ENCODE measurements around the gene MEX3A. TPM values are rescaled to one million over a fixed set of nuclear protein-coding genes. Genes with fewer than 3 reads are reported as not detected.

MEX3A gene
- total RNA-seq, 6 experiments from 2014 or later: 1.4 to 3.1 (median 2.2) TPM

- peak overlapping the region; percentile 99 for H3K27ac Mint-ChIP-seq
- TF ChIP-seq, protein P1, sequence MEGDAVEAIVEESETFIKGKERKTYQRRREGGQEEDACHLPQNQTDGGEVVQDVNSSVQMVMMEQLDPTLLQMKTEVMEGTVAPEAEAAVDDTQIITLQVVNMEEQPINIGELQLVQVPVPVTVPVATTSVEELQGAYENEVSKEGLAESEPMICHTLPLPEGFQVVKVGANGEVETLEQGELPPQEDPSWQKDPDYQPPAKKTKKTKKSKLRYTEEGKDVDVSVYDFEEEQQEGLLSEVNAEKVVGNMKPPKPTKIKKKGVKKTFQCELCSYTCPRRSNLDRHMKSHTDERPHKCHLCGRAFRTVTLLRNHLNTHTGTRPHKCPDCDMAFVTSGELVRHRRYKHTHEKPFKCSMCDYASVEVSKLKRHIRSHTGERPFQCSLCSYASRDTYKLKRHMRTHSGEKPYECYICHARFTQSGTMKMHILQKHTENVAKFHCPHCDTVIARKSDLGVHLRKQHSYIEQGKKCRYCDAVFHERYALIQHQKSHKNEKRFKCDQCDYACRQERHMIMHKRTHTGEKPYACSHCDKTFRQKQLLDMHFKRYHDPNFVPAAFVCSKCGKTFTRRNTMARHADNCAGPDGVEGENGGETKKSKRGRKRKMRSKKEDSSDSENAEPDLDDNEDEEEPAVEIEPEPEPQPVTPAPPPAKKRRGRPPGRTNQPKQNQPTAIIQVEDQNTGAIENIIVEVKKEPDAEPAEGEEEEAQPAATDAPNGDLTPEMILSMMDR (IDR thresholded peaks at IDR 0.05): no peak
- peak; percentile 41 for DNase-seq
Observed at GRCh38 chr1:156102633-156103511, 20.6 kb upstream of the MEX3A start.

GRCh38 chr1:156101880-156102279, 19.6 kb upstream of the MEX3A start:
- peaks cover 83% of the 10 kb centered on the region for H3K4me1 Mint-ChIP-seq (ENCODE audit: low read depth)
- peak overlapping the region; percentile 99 for H3K27ac Mint-ChIP-seq
- no peak for DNase-seq
- peaks cover 5% of the 10 kb centered on the region for H3K27me3 Mint-ChIP-seq (ENCODE audit: insufficient read depth)
- TF ChIP-seq, protein P1 (IDR thresholded peaks at IDR 0.05): no peak
- no peaks in the 10 kb centered on the region for H3K9me3 Mint-ChIP-seq
- no peak overlapping the region for H3K4me3 Mint-ChIP-seq
- no peaks in the 10 kb centered on the region; the same call in 1 of the 2 replicates for H3K36me3 Mint-ChIP-seq (ENCODE audit: low read depth)

More at GRCh38 chr1:156102633-156103511, 20.6 kb upstream of the MEX3A start:
- Mint-ChIP-seq H3K27me3 (ENCODE audit: insufficient read depth) (peaks cover 5% of the 10 kb centered on the region; the same call in 1 of the 2 replicates), H3K36me3 (ENCODE audit: low read depth) (no peaks in the 10 kb centered on the region), H3K9me3 (no peaks in the 10 kb centered on the region), H3K4me1 (ENCODE audit: low read depth) (peaks cover 84% of the 10 kb centered on the region), H3K4me3 (peak overlapping the region; percentile 82)

- DNase-seq: no peak
- Mint-ChIP-seq H3K9me3 (no peaks in the 10 kb centered on the region), H3K36me3 (ENCODE audit: low read depth) (no peaks in the 10 kb centered on the region; the same call in 1 of the 2 replicates), H3K27ac (peak overlapping the region; percentile 64), H3K4me3 (no peak overlapping the region), H3K4me1 (ENCODE audit: low read depth) (peaks cover 83% of the 10 kb centered on the region), H3K27me3 (ENCODE audit: insufficient read depth) (peaks cover 8% of the 10 kb centered on the region)
- TF ChIP-seq, protein P1 (IDR thresholded peaks at IDR 0.05): no peak
Observed at GRCh38 chr1:156100205-156100995, 18.1 kb upstream of the MEX3A start.

DNA sequence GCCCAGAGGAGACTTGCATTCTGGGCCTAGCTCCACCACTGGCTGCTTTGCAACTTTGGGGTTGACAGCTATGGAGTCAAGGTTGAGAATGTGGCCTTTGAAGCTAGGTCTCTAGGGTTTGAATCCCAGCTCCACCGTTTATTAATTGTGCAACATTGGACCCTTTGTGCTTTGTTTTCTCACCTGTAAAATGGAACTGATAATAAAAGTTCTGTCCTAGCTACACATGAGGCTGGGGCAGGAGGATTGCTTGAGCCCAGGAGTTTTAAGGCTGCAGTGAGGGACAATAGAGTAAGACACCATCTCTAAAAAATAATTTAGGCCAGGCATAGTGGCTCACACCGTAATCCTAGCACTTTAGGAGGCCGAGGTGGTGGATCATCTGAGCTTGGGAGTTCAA, 17.0 kb upstream of the MEX3A start:
- H3K4me1 Mint-ChIP-seq (ENCODE audit: low read depth): peaks cover 72% of the 10 kb centered on the region
- no peak overlapping the region for H3K4me3 Mint-ChIP-seq
- DNase-seq: no peak
- H3K9me3 Mint-ChIP-seq: no peaks in the 10 kb centered on the region
- H3K27ac Mint-ChIP-seq: no peak overlapping the region
- no peaks in the 10 kb centered on the region; the same call in 1 of the 2 replicates for H3K36me3 Mint-ChIP-seq (ENCODE audit: low read depth)
- peaks cover 10% of the 10 kb centered on the region for H3K27me3 Mint-ChIP-seq (ENCODE audit: insufficient read depth)
- TF ChIP-seq, protein P1 (IDR thresholded peaks at IDR 0.05): no peak

- Mint-ChIP-seq H3K27ac (no peak overlapping the region), H3K4me3 (no peak overlapping the region), H3K9me3 (no peaks in the 10 kb centered on the region), H3K27me3 (ENCODE audit: insufficient read depth) (peaks cover 9% of the 10 kb centered on the region), H3K4me1 (ENCODE audit: low read depth) (peaks cover 67% of the 10 kb centered on the region), H3K36me3 (ENCODE audit: low read depth) (no peaks in the 10 kb centered on the region; the same call in 1 of the 2 replicates)
- DNase-seq: no peak
- TF ChIP-seq, protein P1 (IDR thresholded peaks at IDR 0.05): no peak
Observed at GRCh38 chr1:156098784-156099183, 16.5 kb upstream of the MEX3A start.

All from HFFc6 (cell line).